ENCODE results near the gene CBY2.

The CBY2 gene

DNA sequence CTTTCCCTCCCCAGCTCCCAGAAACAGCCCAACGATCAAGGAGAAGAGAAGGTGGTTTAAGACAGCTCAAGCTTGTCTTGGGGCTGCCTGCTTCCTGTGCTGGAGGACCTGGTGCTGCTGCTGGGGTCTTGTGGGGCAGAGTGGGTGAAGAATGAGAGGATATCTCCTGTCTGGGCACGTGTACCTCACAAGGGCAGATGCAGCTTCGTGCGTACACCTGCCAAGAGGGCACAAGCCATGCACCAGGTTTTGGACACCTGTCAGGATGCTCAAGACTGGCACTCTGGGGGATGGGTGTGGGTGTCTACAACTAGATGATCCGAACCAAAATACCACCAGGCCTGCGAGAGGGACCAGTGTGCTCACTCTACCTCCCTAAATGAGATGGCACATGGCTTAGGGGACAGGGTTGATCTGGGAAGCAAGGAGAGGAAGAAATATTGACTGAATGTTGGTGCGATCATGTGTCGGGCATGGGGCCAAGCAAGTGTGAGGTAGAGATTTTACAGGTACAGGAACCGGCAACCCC is 2.2 kb downstream of the CBY2 start:
- no peak for DNase-seq

DNA sequence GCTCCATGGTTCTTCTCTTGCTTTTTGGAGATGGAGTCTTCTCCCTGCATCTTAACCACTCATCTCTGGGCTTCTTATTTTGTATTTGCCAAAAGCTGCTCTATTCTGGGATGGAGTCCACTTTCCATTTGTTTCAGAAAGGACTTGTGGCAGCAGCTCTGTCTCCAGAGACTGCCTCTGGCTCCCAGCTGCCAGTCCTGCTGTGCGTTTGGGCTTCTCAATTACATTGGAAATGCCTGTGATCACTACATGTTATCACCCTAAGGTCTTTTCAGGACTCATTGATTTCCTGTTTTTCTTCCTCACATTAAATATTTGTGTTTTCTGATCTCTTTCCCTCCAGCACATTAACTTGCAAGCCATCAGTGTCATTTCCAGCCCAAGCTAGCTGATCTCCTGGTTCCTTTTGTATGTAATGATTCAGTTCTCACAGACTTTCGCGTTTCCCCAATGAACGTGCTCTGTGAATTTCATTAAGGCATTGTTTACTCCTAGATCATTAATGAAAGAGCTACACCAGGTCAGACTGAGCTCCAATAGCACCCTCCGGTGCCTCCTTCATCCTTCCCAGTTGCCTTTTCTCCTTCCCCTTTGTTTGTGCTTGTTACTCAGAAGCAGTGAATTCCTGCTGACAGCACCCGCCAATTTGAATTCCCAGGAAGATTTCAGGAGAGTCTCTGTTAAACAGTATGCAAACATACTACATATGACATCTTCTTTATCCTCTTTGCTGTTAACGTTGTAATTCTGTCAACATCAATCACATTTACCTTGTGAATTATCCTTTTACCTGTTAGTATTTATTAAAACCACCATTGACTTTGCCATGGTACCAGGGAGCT is 3.0 kb downstream of the CBY2 start:
- no peak for DNase-seq

DNA sequence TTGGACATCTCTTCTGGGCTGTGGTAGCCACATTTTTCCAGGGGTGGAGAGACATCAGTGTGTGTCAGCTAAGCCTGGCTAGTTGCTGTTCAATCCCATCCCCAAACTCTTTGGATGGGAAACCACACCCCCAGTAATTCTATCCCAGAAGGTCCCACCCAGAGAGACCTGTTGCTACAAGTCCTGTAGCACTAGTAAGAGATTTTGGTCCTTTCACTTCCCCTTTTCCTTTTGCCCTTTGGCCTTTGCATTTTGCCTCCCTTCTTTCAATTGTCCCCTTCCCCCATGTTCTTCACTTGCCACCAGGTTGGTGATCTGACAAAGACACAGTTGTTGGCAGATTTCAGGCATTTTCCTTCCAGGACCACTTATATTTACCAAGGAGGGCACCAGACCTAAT is 3.8 kb downstream of the CBY2 start:
- DNase-seq = no peak

DNA sequence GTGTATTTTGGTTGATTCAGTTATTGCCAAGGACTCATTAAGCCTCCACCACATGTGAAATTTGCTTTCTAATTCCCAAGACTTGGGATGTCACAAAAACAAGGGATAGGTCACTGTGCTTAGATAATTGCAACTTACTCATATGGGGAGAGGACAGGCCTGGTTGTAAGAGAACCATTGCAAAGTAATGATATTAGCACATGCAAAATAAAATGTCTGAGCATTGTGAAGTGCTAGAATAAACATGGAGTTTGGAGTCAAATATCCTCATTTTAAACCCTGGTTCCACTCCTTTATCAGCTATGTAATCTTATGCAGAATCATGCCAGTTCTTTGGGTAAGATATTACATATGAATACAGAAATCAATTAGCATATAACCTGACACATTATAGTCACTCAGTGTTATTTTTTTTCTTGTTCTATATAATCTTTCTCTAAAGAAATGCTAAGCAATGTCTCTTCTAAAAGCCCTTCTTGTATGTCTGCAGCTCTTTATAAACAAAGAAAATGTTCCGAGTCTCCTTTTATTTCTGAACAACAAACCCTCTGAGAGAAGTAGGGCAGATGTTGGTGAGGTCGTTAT is 5.5 kb downstream of the CBY2 start:
- no peak for DNase-seq

DNA sequence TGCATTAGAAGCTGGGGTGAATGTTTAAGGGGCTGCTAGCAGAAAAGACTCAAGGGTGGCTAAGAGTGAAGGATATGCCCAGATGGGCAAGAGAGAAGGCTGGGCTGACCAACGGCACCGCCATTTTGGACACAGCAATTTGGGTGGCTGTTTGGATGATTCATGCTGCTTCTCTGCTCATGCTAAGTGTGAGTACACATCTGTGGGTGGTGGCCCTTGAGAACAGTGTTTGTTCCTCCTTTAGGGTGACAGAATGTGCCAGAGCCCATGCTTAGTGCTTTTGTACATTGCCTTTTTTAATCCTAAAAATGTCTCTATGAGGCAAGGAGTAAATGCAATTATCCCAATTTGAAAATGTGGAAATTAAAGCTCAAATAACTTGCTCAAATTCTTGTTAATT is 9.8 kb downstream of the CBY2 start:
- DNase-seq = no peak

DNA sequence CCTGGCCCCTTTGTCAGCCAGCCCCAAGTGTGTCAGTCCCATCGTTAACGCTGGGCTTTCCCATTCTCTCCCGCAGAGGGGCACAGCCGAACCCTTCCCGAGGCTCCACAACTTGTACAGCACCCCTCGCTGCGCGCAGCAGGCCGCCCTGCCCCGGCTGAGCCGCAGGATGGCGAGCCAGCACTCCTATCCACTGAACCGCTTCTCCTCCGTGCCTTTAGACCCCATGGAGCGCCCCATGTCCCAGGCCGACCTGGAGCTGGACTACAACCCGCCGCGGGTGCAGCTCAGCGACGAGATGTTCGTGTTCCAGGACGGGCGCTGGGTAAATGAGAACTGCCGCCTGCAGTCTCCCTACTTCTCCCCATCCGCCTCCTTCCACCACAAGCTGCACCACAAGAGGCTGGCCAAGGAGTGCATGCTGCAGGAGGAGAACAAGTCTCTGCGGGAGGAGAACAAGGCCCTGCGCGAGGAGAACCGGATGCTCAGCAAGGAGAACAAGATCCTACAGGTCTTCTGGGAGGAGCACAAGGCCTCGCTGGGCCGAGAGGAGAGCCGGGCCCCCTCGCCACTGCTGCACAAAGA is 11.1 kb downstream of the CBY2 start:
- no peak for DNase-seq

DNA sequence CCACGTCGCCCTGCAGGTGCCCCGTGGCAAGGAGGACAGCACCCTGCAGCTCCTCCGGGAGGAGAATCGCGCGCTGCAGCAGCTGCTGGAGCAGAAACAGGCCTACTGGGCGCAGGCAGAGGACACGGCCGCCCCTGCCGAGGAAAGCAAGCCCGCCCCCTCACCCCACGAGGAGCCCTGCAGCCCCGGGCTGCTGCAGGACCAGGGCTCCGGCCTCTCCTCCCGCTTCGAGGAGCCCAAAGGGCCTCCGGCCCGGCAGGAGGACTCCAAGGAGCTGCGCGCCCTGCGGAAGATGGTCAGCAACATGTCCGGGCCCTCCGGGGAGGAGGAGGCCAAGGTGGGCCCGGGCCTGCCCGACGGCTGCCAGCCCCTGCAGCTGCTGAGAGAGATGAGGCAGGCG is 11.6 kb downstream of the CBY2 start:
- DNase-seq = no peak

DNA sequence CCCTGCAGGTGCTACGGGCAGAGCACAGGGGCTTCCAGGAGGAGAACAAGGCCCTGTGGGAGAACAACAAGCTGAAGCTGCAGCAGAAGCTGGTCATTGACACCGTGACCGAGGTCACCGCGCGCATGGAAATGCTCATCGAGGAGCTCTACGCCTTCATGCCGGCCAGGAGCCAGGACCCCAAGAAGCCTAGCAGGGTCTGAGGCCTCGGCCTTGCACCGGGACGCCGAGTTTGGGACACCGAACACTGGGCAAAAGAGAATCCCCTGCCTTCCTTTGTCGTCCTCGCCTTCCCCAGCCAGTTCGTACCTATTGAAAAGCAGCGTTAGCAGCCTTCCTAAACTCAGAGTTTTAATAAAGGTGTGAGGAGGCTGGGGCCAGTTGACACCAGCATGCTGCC is 12.1 kb downstream of the CBY2 start:
- DNase-seq = no peak

DNA sequence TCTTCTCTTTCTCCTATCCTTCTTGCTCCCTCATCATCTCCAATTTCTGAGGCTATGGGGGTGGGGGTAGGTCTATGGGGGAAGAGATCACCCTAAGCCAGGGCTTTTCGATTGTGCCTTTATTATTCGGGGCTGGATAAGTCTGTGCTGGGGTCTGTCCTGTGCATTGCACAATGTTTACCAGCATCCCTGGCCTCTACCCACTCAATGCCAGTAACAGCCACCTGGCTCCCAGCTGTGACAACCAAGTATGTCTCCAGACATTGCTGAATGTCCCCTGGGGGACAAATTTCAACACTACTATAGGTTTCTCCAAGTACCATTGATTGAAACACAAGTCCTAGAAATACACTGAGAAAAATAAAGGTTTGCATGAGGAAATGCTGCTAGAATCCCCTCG is 13.2 kb downstream of the CBY2 start:
- DNase-seq = no peak

DNA sequence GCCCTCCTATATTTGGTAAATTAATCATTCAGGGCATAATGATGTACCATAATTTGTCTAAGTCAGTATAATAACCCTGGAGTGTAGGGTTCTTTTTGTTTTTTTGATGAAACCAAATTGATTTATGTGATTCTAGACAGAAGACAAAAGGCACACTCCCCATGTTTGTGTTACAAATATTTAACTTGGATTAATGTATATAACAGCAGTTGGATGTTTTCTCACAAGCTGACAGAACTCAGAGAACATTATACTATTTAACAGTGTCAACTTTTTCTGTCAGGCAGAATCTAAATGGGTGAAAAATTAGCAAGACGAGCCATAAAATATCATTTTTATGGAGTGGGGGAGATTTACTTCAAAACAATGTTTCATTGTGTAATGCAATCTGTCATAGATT is 15.2 kb downstream of the CBY2 start:
- no peak for DNase-seq

DNA sequence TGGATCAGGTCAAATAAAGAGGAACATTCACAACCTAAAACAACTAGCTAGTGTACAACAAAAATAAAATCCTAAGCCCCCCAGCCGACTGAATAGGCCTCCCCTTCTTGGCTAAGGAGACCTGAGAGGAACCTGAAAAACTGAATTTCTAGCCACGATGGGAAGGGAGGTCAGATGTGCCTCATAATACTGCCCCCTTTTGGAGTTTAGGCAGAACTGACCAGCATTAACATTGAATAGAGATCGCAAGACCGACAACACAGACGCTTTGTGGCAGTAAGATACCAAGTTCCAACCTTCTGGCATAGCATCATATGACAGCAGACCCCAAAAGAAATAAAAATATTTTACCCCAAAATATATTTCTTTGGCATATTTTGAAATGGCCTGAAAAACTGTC is 15.9 kb downstream of the CBY2 start:
- DNase-seq = no peak

DNA sequence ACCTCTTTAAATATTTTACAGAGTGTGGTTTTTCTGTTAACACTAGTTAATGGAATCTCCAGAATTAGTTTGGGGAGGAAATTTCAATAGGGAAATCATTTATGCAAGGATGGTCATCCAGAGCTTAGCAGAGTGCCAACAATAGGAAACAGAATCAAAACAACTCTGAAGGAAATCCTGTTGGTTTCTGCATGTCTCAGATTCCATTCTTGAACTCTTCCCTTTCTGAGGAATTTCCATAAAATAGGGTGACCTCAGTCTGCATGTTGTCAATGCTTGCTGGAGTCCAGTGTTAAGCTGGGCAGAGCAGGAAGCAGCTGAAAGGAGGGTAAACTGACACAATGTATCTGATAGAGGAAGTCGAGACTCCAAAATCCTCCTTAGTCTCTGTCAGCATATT is 16.9 kb downstream of the CBY2 start:
- no peak for DNase-seq

DNA sequence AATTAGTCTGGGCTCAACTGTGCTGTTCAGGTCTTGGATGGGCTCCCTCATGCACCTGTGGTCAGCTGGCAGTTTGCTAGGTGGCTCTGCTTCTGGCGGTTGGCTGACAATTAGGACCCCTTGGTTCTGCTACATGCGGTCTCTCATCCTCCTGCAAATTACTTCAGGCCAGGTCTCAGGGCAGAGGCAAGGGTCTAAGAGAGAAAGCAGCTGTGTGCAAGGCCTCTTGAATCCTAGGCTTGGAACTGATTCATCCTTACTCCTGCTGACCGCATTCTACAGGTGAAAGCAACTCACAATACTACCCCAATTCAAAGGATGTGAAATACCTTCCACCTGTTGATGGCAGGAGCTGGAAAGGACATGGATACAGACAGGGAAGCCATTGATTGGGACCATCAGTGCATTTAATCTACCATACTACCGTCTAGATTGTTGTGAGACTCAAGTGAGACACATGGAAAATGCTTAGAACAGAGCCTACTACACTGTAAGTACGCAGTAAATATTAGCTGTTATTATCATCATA is 19.1 kb downstream of the CBY2 start:
- no peak for DNase-seq

DNA sequence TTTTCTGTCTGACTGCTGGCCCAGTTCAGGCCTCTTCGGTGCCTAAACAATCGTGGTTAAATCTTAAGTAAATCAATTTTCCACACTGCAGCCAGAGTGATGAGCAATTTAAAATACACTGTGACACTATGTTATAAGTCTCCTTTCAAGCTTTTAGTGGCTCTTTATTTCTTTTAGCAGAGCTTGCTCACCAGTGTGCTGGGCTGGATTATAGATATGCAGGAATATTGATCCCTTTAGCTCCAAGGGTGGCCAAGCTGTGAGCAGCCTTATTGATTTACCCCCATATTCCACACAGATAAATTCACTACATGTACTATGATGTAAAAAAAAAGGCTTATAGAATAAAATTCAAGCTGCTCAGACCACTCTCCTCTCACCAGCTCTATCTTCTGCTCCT is 21.7 kb downstream of the CBY2 start:
- DNase-seq = no peak

DNA sequence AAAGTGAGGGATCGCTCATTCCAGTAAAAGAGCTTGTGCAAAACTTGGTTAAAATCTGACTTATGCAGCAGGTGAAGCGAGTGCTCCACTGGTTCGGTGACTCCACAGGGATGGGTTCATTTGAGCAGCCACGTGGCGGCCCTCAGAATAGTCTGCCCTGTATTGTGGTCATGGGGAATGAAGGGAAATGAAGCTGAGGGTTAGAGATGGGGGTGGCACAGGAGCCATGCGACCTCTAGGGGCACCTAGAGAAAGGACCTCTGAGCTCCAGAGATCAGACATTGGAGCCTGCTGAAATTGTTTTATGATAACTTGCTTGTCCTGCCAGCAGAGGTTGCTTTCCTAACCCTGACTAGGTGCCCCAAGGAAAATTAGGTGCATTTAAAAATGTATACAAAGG is 26.6 kb downstream of the CBY2 start:
- DNase-seq = no peak

DNA sequence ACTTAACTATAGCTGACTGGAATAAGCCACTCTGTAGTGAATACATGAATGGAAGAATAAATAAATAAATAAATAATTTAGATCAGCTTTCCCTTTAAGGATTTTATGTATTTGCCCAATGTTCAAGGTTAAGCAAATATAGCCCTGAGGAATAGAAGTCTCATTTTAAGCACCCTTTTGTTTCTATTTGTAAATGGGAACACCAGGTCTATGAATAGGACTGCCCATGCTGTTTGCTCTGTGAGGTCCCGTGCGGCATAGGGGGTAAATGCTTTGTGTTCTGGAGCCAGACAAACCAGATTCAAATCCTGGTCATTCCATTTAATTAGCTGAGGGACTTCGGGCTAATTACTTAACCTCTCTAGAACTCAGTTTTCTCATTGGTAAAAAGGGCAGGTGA is 29.3 kb downstream of the CBY2 start:
- no peak for DNase-seq

DNA sequence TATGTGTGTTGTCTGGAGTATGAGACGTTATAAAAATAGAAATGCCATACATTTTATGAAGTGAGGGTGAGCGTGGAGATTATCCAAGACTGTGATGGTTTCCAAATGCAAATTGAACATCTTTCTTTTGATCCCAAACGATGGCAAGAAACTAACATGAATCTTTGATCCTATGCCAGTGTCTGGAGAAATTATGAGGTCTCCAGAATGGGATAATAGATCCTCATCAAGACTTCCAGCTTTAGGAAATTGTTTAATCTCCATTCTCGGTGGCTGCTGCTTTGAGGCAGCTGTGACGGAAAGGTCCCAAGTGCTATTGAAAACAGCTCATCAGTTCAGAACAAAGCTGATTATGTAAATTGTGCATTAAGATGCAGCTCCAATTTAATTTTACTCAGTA is 30.8 kb downstream of the CBY2 start:
- no peak for DNase-seq

DNA sequence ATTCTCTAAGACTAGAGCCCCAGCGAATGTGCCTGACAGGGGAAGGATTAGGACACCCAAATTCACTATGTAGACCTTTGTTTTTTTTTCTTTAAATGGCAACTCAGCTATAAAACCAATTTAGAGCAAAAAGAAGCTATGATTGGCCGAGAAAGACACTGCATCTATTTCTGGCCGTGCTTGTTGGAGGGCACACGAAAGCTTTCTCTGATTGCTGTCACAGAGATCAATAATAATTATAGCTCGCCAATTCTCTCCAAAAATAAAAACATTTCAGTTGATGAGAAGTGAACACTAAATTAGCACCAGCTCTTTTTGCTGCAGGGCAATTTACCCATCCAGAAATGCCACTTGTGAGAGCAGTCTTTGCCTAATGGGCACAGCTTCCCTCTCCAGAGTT is 31.2 kb downstream of the CBY2 start:
- DNase-seq = no peak

DNA sequence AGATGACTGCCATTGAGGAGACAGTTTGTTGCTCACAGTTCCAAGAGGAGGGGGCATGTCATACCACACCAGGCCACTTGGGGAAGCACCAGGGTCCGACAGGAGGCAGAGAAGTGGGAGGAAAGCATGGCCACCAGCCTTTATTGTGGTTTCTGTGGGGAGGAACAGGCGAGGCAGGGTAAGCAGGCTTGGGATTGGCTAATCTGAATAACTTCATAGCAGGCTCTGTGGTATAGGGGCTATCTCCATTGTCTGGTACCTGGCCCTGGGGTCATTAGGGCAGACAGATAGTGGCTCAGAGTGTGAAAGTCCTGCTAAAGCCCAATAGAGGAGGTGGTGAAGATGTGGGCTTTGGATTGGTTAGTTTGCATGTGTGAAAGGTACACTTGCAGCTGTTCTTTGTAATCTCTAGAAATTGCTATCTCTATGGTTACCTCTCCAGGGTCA is 35.5 kb downstream of the CBY2 start:
- no peak for DNase-seq

DNA sequence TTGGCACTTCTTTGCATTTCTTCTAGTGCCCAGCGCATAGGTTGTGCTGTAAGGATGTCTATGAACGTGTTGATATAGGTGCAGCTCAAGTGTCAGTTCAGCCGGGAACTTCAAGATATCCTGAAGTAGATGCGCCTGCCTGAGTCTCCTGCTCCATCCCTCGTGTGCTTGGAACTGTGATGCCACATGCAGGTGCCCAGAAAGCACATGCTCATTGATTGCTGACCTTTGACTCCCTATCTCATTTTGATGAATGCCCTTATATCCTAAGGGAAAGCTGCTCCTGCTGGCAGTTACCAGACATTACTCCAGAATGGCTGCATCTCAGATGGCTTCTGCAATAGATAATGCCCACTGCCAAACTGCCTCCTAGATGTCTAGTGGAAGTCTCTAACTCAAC is 40.9 kb downstream of the CBY2 start:
- no peak for DNase-seq

DNA sequence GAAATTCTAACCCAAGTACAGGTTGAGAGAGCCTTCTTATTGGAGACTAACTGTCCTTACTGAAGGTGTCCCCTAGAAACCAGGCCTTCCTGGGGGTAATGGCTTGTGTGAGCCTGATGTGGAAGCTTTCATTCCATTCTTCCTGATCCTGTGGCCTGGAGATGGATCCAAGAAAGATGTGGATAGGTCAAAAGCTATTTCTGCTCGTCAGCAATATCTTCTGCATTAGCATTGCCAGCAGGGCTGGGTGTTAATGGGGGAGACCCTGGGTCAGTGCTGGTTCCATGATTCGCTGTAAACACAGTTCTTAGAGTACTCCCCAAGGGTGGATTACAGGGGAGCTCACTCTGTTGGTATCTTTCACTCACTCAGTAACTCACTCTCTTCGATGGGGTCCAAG is 42.9 kb downstream of the CBY2 start:
- DNase-seq = no peak

DNA sequence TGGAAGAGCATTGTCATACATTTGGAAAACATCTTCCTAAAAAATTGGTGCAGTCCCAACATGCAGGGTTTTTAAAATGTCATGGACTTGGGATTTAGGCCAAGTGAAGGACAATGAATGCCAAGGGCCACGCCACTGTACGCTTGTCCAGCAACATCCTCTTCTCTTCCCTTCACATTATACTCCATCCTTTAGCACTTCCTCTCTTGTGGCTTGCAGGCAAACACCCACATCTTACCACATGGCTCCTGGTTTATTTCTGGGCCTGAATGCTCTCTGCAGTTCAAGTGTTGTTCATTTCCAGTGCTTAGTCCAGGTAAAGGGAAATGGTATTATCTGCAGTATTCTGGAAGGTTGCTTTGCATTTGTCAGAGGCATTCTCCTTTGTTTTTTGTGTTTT is 45.0 kb downstream of the CBY2 start:
- no peak for DNase-seq

DNA sequence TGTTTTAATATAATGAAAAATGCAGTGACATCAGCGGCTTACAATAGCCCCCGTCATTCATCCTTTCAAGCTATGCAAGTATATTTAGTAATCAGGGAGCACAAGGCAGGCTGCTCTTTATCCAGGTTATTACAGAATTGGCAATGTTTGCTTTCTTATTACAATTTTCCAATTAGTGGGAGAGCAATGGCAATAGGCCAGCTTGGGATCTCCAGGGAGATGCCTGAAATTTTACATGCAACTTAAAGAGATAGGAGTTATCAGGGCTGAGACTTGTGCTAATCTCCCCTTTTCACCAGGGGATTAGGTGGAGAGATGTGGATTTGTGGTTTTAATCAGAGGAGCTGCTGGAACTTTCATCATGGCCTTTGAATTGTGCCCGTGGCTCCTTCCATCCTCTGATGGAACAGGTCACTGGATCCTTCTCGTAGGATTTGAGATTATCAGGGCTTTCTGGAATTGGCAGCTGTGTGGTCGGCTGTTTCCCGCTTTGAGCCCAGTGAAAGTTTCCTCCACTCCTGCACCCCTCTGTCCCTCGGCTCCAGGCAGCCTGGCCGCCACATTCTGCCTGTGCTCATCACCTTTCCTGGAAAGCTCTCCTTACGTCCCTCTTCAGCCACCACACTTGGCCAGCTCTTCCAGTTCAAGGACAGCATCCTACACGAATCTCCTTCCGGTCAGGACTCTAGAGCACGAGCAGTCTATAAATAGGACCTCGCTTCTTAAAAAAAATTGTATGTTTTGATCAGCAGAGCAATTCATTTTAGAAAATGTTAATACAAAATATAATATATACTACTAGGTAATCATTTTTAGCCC is 47.0 kb downstream of the CBY2 start:
- no peak for DNase-seq
